HG02840 (cell line): ENCODE results near the gene F12.
"Not testable (repeated sequence)": the region's sequence is repeated elsewhere in the genome, so short reads cannot be mapped to it uniquely, and the experiment has no call there.

Experiments
- ATAC-seq: cut with Tn5 transposase; IDR thresholded peaks from one replicate; pipeline ENCODE4 v1.9.1; 2021; ENCODE audit warnings: mild to moderate bottlenecking, moderate library complexity, moderate number of reproducible peaks; ENCODE audit not compliant: unreplicated experiment, low FRiP score

The F12 gene

DNA sequence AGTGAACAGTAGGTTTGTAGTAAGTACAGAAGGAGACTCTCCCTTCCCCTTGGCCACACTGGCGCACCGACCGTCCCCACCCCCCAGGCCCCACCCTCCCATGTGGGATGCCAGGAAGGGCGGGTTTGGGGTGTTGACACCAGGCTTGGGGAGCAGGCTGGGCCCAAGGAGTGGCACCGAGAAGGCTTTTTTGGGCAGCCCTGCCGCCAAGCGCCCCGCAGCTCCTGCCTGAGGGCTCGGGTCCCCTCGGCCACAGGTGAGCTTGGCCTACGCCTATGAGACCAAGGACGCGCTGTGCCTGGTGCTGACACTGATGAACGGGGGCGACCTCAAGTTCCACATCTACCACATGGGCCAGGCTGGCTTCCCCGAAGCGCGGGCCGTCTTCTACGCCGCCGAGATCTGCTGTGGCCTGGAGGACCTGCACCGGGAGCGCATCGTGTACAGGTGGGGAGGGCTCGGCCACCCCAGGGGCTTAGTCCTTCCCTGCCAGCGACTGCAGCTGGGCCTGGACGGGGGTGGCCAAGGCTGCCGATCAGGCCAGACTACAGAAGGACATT lies 24.4 kb upstream of the F12 start:
- no peak for ATAC-seq

DNA sequence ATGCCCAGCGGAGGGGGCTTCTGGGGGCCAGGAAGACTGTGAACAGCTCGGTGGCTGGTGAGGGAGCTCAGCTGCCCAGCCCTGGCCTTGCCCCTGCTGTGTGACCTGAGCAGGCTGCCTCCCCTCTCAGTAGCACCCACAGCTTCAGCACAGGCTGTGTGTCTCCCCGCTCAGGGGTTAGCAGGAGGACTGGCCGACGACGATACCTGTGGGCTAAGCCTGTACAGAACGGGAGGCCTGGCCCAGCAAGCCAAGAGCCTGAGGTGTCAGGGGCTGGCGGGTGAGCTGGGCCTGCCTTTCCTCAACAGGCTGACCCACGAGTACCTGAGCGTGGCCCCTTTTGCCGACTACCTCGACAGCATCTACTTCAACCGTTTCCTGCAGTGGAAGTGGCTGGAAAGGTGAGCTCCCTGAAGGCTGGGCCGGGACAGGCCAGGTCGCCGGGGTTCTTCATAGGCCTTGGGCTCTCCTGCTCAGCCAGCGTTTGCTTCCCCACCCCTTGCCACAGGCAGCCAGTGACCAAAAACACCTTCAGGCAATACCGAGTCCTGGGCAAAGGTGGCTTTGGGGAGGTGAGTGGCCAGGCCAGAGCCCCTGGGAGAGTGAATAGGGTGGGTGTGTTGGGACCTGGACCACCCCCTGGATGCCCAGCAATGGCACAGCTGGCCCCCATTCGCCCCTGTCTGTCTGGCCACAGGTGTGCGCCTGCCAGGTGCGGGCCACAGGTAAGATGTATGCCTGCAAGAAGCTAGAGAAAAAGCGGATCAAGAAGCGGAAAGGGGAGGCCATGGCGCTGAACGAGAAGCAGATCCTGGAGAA lies 23.7 kb upstream of the F12 start:
- no peak for ATAC-seq

DNA sequence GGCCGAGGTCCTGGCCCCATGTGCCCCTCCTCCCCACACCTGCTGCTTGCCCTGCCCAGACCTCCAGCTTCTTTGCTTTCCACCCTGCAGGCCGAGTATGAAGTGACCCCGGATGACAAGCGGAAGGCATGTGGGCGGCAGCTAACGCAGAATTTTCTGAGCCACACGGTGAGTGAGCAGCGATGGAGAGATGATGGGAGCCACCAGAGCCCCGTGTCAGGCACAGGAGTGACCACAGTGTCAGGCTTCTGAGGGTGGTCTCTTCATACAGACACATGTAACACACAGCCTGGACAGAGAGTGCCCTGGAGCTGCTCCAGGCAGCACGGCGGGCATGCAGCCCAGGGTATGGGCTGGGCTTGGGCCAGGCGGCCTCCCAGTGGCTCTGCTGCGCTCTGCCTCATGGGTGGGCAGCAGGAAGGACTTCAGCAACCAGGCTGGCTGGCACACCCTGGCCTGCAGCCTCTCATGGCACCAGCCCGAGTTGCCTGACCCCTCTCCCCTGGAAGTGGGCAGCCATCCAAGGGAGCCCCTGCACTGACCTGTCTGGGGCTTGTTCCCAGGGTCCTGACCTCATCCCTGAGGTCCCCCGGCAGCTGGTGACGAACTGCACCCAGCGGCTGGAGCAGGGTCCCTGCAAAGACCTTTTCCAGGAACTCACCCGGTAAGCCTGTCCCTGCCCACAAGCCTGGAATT lies 22.9 kb upstream of the F12 start:
- no peak for ATAC-seq

DNA sequence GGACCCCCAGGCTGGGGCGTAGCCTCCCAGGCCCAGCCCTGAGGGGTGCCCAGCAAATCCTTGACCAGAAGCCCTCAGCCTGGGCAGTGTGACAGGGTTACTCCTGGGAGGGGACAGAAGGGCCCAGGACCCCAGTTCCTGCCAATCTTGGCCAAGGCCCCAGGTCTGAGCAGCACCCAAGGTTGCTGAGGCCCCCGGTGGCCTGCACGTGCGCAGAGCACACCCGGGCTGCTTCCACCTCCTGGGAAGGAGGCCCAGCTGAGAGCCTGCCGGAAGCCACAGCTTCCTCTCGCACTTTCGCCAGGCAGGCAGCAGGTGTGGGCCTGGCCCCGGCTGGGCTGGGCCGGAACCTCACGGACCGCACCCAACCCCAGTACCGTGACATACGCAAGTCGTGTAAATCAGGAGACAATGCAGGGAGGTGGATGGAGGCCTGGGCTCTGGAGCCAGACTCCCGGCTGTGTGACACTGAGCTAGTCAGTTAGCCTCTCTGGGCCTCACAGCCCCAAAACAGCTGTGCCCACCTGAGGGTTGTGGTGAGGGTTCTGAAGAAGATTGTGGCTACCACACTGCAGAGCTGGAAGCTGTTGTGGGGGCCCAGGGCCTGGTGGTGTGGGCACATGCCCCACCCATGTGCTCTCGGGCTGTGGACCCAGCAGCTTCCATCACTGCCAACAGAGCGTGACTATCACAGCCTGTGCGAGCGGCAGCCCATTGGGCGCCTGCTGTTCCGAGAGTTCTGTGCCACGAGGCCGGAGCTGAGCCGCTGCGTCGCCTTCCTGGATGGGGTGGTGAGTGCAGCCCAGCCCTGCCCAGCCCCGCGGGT lies 22.2 kb upstream of the F12 start:
- peak; percentile 41 for ATAC-seq

DNA sequence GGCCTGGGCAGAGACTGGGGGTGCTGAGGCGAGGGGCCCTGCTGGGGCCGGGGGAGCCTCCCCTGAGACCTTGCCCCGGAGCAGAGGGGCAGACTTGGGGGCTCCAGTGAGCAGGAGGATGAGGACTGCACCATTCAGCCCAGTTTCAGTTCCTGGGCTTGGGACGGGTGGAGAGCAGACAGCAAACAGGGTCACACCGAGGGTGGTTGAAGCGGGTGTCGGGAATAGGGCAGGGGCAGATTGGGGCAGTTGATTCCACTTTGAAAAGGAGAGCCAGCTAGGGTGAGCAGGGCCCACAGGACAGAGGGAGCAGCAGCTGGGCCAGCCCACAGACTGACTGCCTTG lies 21.6 kb upstream of the F12 start:
- no peak for ATAC-seq

DNA sequence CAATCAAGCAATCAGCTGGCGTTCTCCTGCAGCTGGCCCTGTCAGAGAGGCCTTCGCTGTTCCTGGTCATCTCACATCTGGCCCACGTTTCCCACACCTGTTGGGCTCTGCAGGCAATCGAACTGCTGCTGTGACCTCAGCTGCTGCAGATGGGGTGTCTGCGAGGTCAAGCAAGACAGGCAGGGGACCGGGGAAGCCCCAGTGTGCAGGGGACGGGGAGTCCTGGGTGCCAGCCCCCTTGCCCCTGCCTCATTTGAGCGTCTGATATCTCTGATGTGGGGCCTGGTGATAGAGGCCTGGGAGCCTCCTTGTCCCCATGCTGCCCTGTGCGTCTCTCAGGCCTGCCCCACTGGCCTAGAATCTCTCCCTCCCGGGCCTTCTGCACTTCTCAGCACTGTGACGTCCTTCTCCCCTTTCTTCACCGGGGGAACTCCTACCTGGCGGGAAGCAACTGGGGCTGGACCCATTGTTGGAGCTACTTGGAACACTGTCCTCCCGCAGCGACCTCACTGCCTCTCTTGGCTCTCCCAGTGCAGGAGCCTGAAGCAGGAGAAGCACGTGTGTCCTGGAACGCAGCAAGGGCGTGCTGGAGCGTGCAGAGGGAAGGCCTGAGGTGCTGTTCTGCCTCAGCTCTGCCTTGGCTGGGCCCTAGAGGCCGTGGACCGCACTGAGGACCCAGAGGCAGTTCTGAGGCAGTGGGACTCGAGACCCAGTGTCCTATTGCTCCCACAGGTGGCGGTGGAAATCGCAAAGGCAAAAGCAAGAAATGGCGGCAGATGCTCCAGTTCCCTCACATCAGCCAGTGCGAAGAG lies 21.0 kb upstream of the F12 start:
- ATAC-seq: no peak

DNA sequence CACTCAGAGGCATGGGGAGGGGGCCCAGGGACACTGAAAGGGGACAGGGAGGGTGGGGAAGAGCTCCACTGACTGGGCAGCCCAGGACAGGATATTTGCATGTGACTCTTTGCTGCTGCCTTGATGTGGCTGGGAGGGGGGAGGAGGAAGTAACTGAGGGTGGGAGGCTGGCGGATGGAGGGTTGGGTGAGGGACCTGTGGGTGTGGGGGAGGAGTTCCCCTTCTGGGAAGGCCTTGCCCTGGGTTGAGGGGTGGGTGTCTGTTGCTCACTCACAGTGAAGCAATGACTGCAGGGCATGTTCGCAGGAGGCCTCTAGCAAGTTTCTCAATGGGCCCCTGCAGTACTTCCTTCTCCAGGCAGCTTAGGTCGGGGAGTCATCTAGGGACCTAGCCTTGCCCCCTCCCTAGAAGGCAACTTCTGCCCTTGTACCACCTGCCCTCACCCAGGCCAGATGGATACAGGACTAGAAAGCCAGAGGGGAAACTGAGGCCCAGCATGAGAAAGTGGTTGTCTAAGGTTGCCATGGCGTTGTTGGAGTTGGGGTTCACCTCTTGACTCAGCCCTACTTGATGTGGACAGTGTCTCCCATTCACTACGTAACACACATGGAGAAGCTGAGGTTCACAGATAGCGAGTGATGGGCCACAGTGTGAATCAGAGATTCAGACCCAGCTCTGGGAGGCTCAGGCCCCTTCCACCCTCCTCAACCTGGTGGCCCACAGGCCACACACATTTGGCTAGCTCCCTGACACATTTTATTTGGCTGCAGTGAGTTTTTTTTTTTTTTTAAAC lies 20.1 kb upstream of the F12 start:
- no peak for ATAC-seq

DNA sequence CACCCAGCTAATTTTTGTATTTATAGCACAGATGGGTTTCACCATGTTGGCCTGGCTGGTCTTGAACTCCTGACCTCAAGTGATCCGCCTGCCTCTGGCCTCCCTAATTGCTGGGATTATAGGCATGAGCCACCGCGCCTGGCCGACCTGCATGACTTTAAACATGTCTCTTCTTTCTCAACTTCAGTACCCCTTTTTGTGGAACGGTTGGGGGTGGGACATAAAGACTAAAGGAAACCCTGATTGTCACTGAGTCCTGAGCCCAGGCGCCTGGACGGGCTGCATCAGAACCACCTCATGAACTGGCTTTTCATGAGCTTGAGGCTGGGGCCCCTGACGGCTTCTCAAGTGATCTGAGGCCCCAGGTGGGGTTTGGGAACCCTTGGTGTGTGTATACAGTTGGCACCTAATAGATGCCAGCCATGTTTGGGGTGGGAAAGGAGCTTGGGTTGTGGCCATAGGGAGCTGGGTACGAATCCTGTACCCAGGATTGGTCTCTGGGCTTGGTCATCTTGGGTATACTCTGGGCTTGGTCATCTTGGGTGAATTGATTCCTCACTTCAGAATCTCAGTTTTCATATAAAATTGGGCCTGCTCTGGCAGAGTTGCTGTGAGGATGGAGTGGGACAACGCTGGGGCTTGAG lies 19.3 kb upstream of the F12 start:
- no peak for ATAC-seq

DNA sequence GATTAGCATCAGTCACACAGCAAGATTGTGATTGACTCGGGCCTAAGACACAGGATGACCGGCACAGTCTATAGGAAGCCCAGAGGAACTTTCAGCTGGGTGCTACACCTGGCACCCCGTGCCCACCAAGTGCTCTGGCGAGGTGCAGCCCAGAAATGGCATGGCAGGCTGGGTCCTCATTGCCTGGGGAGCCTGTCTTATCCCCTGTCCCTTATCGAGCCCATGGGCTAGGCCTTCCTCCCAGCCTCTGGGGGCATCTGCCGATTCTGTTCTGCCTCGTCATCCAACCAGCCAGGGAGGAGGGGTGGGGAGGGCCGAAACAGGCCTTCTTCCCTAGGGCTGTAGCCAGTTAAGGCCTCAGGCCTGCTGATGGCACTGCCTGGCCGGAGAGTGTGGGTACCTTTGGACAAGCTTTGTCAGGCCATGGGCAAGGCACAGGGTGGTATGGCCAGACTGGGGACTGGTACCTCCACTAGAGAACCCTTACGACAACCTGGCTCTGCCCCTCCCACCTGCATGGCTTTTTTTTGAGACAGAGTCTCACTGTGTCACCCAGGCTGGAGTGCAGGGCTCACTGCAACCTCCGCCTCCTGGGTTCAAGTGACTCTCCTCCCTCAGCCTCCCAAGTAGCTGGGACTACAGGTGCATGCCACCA lies 18.7 kb upstream of the F12 start:
- no peak for ATAC-seq

DNA sequence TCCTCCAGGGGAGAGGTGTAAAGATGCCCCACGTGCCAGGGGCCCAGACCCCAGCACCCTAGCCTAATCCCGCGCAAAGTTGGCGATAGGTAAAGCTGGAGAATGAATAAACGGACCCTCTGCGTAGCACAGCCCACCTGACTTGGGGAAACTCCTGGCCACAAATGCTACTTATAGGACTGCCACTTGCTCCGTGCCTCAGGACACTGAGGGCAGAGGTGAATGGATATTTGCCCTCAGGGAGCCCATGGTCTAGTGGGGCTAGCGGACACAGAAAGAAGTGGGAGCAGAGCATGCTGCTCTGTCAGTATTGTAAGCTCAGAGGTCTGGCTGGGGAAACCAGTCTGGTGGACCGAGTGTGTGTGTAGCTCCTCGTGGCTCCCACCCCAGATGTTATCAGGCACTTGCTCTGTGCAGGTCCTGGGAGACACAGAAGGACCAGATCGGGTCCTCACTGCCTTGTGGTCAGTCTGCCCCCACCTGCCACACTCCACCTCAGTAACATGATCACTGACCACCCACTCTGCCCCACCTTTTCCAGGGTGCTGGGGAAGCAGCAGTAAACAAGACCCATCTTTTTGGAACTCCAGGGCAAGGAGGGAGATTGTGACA lies 18.0 kb upstream of the F12 start:
- ATAC-seq: no peak

DNA sequence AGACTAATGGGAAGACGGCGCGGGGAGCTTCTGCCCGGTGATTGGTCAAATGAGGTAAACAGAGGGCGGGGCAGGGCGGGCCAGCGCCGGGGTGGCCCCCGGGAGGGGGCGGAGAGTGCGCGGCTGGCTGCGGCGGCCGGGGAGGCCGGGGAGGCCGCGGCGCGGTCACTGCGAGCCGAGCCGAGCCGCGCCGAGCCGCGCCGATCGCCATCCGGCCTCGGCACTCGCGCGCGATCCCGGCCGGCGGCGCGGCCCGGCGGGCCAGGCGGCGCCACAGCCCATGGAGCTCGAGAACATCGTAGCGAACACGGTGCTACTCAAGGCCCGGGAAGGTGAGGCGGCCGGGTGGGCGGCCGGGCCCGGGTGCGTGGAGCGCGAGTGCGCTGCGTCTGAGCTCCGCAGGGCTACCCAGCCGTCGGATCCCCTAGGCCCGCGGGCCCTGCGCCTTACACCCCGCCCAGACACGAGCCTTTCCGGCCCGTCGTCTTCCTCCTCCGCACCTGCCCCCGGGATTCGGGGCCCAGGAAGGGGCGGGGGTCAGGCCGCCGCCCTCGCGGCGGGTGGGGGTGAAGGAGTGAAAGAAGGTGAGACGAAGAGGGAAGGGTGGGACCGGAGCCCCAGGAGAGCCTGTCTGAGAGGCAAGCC lies 17.3 kb upstream of the F12 start, which contains the start of gene GRK6:
Gene GRK6 (plus strand): TSS at position 111 of the 645 bp plus-strand sequence. CDS start 170 bp downstream, at position 281.
- ATAC-seq: peak; percentile 8

DNA sequence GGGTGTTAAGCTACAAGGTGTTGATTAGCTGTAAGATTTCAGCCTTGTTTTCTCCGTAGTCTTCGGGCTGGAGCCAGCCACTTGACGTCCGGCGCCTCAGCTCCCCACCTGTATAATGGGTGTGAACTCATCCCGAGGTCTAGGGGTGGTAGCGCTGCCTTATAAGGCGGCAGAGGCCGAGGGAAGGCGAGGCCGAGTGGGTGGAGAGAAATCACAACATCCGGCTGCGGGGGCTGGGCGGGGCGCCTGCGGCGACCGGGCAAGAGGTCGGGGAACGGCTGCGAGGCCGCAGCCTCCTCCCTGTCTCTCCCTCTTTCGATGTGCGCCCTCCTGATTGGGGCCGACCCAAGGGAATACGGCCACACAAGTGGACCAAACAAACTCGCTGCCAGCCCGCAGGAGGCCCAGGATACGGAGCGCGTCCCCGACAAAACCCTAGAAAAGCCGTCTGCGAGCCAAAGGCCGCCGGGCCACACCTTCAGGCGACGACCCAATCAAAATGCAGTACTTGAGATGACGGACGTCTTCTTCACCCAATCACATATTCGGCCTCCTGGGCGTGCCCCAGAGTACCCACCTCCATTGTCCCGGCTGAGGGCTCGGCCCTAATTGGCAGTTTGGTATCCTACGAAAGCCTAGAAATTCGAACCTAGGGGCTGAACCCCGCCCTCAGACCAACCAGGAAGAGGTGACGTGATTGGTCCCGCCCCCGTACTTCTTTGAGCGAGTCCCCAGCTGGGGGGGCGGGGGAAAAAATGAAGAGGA lies 16.6 kb upstream of the F12 start:
- ATAC-seq: peak; percentile 82

DNA sequence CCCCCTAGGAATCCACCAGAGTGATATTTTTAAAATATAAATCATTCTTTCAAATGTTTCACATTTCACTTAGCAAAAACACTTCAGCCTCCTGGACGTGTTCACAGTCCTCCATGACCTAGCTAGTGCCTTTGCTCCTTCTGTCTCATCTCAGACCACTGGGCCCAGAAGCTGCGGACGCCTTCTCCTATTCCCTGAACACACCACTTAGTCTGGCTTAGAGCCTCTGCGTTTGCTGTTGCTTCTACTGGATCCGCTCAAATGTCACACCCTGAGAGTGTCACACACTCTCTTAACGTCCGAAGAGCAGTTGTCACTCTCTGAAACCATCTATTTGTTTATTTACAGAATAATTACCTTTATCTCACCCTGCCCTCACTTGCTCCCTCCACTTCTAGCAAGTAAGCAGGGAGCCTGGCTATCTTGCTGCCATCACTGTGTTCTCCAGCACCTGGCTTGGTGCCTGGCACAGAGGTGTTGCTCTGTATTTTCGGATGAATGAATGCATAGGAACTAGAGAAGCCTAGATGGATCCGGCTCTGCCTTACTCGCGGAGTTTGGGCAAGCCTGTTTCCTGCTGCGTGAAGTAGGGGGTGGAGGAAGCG lies 15.9 kb upstream of the F12 start:
- ATAC-seq: no peak

DNA sequence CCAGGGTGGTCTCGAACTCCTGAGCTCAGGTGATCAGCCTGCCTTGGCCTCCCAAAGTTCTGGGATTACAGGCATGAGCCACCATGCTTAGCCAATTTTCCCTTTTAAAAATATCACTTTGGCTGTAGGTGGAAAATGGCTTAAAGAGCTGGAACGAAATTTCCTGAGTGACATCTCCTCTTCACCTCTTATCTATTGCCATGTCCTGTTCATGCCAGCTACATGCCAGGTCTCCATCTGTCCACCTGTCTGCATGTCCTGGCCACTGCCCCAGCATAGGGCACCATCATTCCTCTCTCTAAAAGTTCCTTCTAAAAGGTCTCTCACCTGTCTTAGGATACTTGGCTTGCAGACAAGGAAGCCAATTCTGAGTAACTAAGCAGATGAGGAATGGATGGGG lies 14.3 kb upstream of the F12 start:
- ATAC-seq: no peak

DNA sequence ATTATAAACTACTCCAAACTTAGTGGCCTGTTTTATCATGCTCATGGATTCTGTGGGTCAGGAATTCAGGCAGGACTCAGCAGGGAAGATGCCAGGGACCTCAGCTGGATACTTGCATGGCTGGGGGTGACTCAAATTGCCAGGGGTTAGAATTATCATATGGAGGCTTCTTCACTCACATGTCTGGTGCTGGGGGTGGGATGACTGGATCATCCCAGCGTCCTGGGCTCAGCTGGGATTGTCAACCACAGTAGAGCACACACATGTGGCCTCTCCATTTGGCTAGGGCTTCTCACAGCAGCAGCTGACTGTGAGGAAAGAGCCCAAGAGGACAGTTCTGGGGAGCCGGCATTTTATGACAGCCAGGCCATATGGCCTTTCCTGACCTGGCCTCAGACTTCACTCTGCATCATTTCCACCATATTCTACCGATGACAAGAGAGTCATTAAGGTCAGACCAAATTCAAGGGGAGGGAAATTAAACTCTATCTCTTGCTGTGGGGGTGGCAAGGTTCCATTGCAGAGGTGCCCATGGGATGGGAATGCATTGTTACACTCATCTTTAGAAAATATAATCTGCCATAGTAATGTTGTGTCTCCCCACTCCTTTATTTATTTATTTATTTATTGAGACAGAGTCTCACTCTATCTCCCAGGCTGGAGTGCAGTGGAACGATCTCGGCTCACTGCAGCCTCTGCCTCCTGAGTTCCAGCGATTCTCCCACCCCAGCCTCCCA lies 11.9 kb upstream of the F12 start:
- ATAC-seq: no peak

DNA sequence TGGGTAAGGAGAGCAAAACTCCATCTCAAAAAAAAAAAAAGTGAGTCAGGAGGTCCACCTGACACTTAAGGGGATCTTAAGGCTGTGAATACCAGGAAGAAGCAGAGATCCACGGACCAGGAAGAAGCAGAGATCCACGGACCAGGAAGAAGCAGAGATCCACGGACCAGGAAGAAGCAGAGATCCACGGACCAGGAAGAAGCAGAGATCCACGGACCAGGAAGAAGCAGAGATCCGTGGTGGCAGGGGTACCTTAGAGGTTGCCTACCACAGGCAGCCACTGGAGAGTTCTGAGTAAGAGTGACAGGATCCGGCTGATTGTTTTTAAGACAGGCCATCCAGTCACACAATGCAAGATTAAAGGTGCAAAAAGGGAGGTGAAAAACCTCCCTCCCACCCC lies 11.1 kb upstream of the F12 start:
- ATAC-seq: not testable (repeated sequence)
